GM12878 (cell line): Measurements from ENCODE around the gene SVIL.

Source experiments
- BHLHE40 ChIP-seq, 2 experiments: fragments of 450-650 bp in 1 of 2; IDR thresholded peaks; 2 replicates each; pipeline ENCODE4 v1.6.1; 2011 to 2017; ENCODE audit warnings: low read depth in 2 of 2, borderline replicate concordance in 1 of 2, improper control_type of control experiment in 1 of 2, low read length in 1 of 2, mild to moderate bottlenecking in 1 of 2
- CEBPB ChIP-seq, 2 experiments: fragments of 150-350 bp in 1 of 2; IDR thresholded peaks; 2 replicates each; pipeline ENCODE4 v1.6.1; 2012 to 2014; ENCODE audit warnings: low read depth in 2 of 2, low read length in 2 of 2, borderline replicate concordance in 1 of 2, inconsistent platforms in 1 of 2
- CHD2 ChIP-seq: IDR thresholded peaks from 2 replicates; pipeline ENCODE4 v1.6.1; 2011; ENCODE audit warnings: low read depth, low read length, improper control_type of control experiment, borderline replicate concordance
- CTCF ChIP-seq, 3 experiments: IDR thresholded peaks in 2 of 3; conservative IDR thresholded peaks in 1 of 3; 2 replicates each; pipeline ENCODE4 v1.5.1; 2011; ENCODE audit warnings: low read depth in 3 of 3, low read length in 3 of 3, mild to moderate bottlenecking in 3 of 3, control low read depth in 2 of 3, moderate library complexity in 2 of 3, inconsistent platforms in 1 of 3, mixed read lengths in 1 of 3; ENCODE audit not compliant: control insufficient read depth in 2 of 3, insufficient read depth in 1 of 3; ENCODE audit errors: extremely low read depth in 1 of 3
- FOXM1 ChIP-seq: IDR thresholded peaks from 2 replicates; pipeline ENCODE4 v1.6.1; 2012; ENCODE audit warnings: low read depth, mild to moderate bottlenecking, inconsistent platforms, low read length, moderate library complexity
- MXI1 ChIP-seq: fragments of 150-350 bp; IDR thresholded peaks from 2 replicates; pipeline ENCODE4 v1.6.1; 2011; ENCODE audit warnings: low read depth, mild to moderate bottlenecking, inconsistent platforms, low read length, improper control_type of control experiment
- NBN ChIP-seq: fragments of 450-650 bp; IDR thresholded peaks from 2 replicates; pipeline ENCODE4 v1.6.1; 2016
- SMAD1 ChIP-seq: fragments of 450-650 bp; IDR thresholded peaks from 2 replicates; pipeline ENCODE4 v1.6.1; 2018; ENCODE audit warnings: mild to moderate bottlenecking, low read depth; ENCODE audit not compliant: partially characterized antibody

- TF ChIP-seq SMAD1 = no peak
- TF ChIP-seq MXI1 = no peak
- no peak for TF ChIP-seq BHLHE40 (IDR thresholded peaks at IDR 0.05; ENCODE audit: borderline replicate concordance in 1 of 2, low read depth in 2 of 2, low read length in 1 of 2)
- no peak for TF ChIP-seq FOXM1
- TF ChIP-seq CTCF (IDR thresholded peaks at IDR 0.05 in 2 of 3, conservative IDR thresholded peaks at IDR 0.05 in 1 of 3; ENCODE audit: control insufficient read depth in 2 of 3, extremely low read depth in 1 of 3, insufficient read depth in 1 of 3, low read depth in 3 of 3, low read length in 3 of 3) = no peak
- no peak for TF ChIP-seq NBN
- no peak for TF ChIP-seq CEBPB (IDR thresholded peaks at IDR 0.05; ENCODE audit: borderline replicate concordance in 1 of 2, low read depth in 2 of 2, low read length in 2 of 2)
- TF ChIP-seq CHD2 = no peak
Observed at GRCh38 chr10:29540016-29540415, 94.8 kb downstream of the SVIL start.
